ENCODE data around the gene PLA2G2D. TPM values are rescaled to one million over a fixed set of nuclear protein-coding genes. Genes with fewer than 3 reads are reported as not detected.

PLA2G2D gene
- total RNA-seq, 1 experiment from 2014 or later, result not detected

DNA sequence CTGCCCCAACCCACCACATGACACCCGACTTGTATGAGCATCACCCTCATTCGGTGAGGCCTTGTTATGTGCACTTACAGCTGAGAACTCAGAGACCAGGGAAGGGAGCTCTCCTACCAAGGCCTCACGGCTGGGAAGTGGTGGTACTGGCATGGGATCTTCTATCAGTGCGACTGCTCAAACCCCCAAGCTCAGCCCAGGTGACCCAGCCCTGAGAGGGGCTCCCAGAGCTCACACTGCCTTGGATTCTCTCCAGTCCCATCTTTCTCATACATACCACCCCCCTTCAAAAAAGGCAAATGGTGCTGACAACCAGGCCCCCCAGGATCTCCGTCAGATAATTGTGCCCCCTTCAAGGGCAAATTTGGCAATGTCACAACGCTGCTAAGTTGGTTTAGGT is 19.0 kb upstream of the PLA2G2D start:
- Histone ChIP-seq H4K8ac (replicated peaks; ENCODE audit: insufficient read length, low read depth, low read length) (no peak overlapping the region), H3K23ac (ENCODE audit: insufficient read length, low read depth, low read length) (no peak overlapping the region), H3K4me1 (ENCODE audit: insufficient read depth, low read length) (no peaks in the 10 kb centered on the region), H3T11ph (ENCODE audit: low read length) (no peak overlapping the region), H3K14ac (ENCODE audit: insufficient read depth, low read length) (no peak overlapping the region), H4K20me1 (ENCODE audit: control insufficient read depth, insufficient read depth, insufficient read length) (no peaks in the 10 kb centered on the region), H4K91ac (ENCODE audit: insufficient read length, low read depth, low read length) (no peak overlapping the region), H3K23me2 (ENCODE audit: insufficient read length, low read depth, low read length, poor library complexity, severe bottlenecking) (no peaks in the 10 kb centered on the region), H4K5ac (ENCODE audit: insufficient read length, low read depth, low read length) (no peak overlapping the region), H3K4ac (ENCODE audit: low read depth, low read length) (no peak overlapping the region), H2BK12ac (ENCODE audit: insufficient read length, low read depth, low read length) (no peak overlapping the region), H3K79me1 (ENCODE audit: insufficient read depth, low read depth, low read length, poor library complexity, severe bottlenecking) (no peaks in the 10 kb centered on the region), H3K27me3 (ENCODE audit: insufficient read depth, low read length) (no peaks in the 10 kb centered on the region), H3K9me3 (ENCODE audit: control insufficient read depth, low read depth, low read length) (no peaks in the 10 kb centered on the region), H2BK5ac (ENCODE audit: insufficient read length, low read length) (no peak overlapping the region), H2BK15ac (ENCODE audit: low read depth, low read length) (no peak overlapping the region), H2AFZ (ENCODE audit: low read length) (no peak overlapping the region), H2BK20ac (ENCODE audit: low read depth, low read length, poor library complexity, severe bottlenecking) (no peak overlapping the region), H3K18ac (ENCODE audit: insufficient read length, low read depth, low read length) (no peak overlapping the region), H3K27ac (ENCODE audit: insufficient read length, low read depth, low read length) (no peak overlapping the region), H3K9ac (ENCODE audit: extremely low read depth, insufficient read length, low read length) (no peak overlapping the region), H2BK120ac (ENCODE audit: low read depth, low read length, poor library complexity, severe bottlenecking) (no peak overlapping the region), H2AK5ac (ENCODE audit: insufficient read length, low read length) (no peak overlapping the region), H3K4me2 (ENCODE audit: insufficient read depth, insufficient read length, low read length) (no peak overlapping the region), H3K56ac (ENCODE audit: insufficient read length, low read depth, low read length) (no peak overlapping the region), H3K79me2 (ENCODE audit: insufficient read depth, low read length) (no peaks in the 10 kb centered on the region)
- H3K4me1 Mint-ChIP-seq, result peaks cover 0 to 4% of the 10 kb centered on the region in 2 experiments; a peak in 1 of 4 replicates
- H3K9me3 Mint-ChIP-seq, result no peaks in the 10 kb centered on the region; a peak in 1 of 5 replicates
- no peak overlapping the region for H3K4me3 Mint-ChIP-seq
- H3K36me3 Mint-ChIP-seq (ENCODE audit: insufficient read depth in 1 of 3, low read depth in 3 of 3), result no peaks in the 10 kb centered on the region
- no CpG with 5 or more reads among the region's 6 CpGs for WGBS (ENCODE audit: extremely low coverage, insufficient read length, low lambda C conversion rate)
- peaks cover 5% of the 10 kb centered on the region for H3K27me3 Mint-ChIP-seq (ENCODE audit: low read depth)
- no peak overlapping the region for H3K27ac Mint-ChIP-seq
- TF ChIP-seq, protein P1, sequence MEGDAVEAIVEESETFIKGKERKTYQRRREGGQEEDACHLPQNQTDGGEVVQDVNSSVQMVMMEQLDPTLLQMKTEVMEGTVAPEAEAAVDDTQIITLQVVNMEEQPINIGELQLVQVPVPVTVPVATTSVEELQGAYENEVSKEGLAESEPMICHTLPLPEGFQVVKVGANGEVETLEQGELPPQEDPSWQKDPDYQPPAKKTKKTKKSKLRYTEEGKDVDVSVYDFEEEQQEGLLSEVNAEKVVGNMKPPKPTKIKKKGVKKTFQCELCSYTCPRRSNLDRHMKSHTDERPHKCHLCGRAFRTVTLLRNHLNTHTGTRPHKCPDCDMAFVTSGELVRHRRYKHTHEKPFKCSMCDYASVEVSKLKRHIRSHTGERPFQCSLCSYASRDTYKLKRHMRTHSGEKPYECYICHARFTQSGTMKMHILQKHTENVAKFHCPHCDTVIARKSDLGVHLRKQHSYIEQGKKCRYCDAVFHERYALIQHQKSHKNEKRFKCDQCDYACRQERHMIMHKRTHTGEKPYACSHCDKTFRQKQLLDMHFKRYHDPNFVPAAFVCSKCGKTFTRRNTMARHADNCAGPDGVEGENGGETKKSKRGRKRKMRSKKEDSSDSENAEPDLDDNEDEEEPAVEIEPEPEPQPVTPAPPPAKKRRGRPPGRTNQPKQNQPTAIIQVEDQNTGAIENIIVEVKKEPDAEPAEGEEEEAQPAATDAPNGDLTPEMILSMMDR (conservative IDR thresholded peaks at IDR 0.05), result no peak
- DNase-seq, result no peak

All from H9 (cell line).